Myocyte (in vitro differentiated cells): ENCODE data around the gene XPO6. TPM values are rescaled to one million over a fixed set of nuclear protein-coding genes. Genes with fewer than 3 reads are reported as not detected.
A peak's percentile ranks its signal among the peaks of the same experiment; 100 is the strongest.

Experiments used
- DNase-seq: peaks from one replicate; pipeline ENCODE4 v3.0.0-alpha.2; 2012; ENCODE audit warnings: low read depth
- total RNA-seq: library from RNA; depleted of rRNA; stranded (reverse); fragments of >200 nt; gene quantifications from 2 replicates; pipeline ENCODE4 v1.2.3, GENCODE V29; 2014

The XPO6 gene
- total RNA-seq, 1 donor from 2014 or later, result 62.5 TPM

- peak; percentile 84 for DNase-seq
Observed at GRCh38 chr16:28210979-28211588, 681 bp downstream of the XPO6 start.

DNA sequence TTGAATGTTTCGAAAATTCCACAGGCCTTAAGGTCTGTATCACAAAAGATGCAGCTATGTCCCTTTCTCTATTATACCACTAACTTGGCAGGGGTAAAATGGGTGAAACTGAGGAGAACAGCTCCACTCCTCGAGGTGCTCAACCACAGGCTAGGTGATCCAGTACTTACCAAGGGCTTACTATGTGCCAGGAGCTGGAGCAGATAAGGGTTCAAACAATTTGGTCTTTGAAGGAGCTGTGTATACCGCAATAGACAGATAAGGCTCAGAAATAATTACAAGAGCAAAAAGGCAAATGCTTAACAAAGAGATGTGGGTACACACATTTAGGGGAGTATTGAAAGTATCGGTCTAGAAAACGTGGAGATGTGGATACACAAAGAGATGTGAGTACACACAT lies 1.5 kb downstream of the XPO6 start:
- no peak for DNase-seq

GRCh38 chr16:28208824-28209223 lies 2.9 kb downstream of the XPO6 start:
- no peak for DNase-seq

DNA sequence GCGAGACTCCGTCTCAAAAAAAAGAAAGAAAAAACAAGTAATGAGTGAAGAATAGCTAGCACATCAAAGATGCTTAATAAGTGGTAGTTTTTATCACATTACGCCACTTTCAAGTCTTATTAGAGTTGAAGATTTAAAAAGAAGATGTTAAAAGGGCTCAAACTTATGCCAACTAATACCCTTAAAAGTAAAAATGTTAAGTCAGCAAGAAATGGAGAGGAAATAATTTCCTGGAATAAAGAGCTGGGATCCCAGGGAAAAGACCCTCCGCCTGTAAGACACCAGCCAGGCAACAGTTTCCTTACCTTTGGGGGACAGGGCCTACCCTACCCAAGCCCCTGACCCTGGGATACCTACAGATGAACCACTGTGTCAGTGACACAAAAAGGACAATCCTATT lies 3.6 kb downstream of the XPO6 start:
- DNase-seq, result no peak

DNA sequence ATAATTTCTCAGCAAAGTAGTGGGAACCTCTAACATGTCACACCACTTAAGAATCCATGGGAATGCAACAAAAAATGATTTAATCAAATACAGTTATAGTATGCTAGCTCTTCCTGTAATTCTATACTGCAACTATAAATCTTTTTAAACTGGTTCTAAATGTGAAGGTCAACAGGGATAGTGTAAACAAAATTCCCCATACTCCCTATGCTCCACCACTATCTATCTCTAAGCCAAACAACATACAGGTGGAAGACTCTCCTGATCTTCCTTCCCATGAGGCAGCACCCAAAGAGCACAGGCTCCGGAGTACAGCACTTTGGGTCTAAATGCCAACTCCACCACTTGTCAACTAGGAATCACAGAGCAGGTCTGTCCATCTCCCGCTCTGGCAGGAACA lies 4.4 kb downstream of the XPO6 start:
- no peak for DNase-seq

GRCh38 chr16:28205974-28206373 lies 5.8 kb downstream of the XPO6 start:
- no peak for DNase-seq

GRCh38 chr16:28205117-28205899 lies 6.5 kb downstream of the XPO6 start:
- DNase-seq, result no peak

- DNase-seq, result no peak
Observed at GRCh38 chr16:28204622-28205021, 7.1 kb downstream of the XPO6 start.

GRCh38 chr16:28204204-28204603 lies 7.6 kb downstream of the XPO6 start:
- no peak for DNase-seq

GRCh38 chr16:28202147-28202746 lies 9.5 kb downstream of the XPO6 start:
- no peak for DNase-seq

- DNase-seq, result no peak
Observed at GRCh38 chr16:28200661-28201060, 11.1 kb downstream of the XPO6 start.

- DNase-seq, result no peak
Observed at GRCh38 chr16:28196387-28196987, 15.3 kb downstream of the XPO6 start.

DNA sequence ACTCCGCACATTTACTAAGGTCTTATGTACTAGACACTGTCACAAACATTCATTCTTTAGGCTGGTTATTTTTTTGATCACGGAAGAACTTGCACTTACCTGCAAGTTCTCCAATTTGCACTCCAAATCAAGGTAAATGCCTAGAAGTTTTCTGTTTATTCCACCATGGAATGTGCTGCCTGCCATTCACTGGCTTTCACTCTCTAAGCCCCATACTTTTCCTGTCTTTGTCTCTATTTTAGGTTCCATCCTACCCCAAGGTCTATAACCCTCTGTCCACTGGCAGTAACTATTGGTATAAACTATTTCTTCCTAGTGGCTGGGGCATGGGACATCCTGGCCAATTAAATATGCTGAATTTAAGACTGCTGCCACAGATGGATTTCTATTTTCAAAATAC lies 15.9 kb downstream of the XPO6 start:
- no peak for DNase-seq

DNA sequence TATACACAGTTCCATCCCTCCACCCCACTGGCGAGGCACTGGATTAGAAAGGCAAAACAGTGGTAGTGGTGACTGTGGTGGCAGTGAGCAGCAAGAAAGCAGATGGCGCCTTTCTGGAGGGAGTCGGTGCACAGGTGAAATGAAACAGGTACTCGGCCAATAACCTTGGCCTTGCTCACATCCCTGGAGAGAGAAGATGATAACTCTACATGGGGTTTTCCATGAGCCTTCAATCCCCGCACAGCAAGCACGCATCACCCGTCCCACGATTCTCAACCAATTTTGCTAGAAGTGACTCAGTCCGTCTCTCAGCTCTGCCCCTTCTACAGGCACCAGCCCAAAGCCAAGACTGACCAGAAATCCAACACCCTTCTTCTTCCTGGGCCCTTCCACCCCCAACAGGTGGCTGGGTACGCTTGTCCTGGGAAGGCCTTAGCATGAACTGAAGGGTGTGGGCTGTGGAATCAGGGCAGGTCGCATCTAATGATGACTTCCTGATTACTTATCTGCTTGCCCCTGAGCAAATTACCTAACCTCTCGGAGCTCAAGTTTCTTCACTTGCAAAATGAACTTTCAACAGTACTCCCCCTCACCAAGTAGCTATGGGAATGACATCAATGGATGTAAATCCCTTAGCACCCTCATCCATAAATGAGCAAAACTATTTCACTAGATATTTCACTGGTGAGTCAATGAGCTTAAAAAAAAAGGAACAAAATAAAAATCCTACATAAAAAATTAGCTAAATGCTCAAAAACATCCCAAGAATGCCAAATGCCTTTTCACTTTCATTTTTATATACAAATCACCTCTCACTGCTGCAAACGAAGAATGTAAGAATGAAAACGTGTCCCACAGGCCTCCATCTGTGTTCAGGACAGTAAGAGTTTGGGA lies 18.0 kb downstream of the XPO6 start:
- DNase-seq, result peak; percentile 83

DNA sequence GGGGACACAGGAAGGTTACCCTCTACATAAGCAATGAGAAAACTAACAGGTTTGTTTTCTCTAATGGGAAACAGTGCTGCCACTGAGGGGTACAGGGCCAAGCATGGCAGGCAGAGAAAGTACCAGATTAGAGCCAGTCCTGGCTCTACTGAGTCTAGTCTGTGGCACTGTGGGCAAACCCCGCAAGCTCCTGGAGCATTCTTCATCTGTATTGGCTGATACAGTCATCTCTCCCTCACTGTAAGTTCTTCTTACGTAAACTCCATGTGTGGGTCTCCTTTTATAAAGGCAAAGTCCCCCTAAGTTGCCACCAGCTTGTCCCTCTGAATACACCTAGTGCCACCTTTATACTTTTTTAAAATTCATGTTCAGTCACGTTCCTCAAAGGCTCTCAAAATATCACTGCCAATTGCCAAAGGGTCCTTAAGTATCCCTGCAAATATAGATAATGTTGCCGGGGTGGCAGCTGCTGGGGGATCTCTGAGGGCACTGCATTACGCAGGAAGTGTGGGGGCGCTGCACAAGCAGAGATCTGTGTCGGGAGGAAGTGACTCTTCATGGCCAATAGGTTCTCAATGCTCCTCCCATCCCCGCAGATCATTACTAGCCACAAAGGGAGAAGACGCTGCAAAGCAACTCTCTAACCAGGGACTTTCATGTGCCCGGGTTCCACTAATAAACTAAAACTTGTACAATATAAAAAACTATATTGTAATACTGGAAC lies 18.8 kb downstream of the XPO6 start:
- no peak for DNase-seq

GRCh38 chr16:28191364-28191960 lies 20.3 kb downstream of the XPO6 start:
- no peak for DNase-seq

DNA sequence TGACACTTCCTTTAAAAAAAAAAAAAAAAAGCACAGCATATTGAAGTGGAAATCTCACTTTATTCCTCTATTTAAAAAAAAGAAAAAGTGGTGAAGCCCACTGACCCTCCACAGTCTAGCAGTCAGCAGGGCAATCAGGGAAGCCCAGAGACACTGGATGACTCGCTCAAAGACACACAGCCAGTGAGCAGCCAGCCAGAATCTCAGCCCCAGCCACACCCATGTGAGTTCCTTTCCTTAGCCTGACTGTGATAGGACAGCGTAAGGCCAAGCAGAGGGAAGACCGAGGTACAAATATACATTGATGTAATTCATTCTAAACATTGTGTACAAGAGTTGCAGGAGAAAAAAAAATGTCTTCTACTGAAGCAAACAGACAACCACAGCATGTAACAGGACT lies 22.5 kb downstream of the XPO6 start:
- no peak for DNase-seq

- DNase-seq, result no peak
Observed at GRCh38 chr16:28188085-28188916, 23.5 kb downstream of the XPO6 start.

GRCh38 chr16:28187595-28188004 lies 24.2 kb downstream of the XPO6 start:
- no peak for DNase-seq
